ENCODE measurements around the gene TRPM3. TPM values are rescaled to one million over a fixed set of nuclear protein-coding genes. Genes with fewer than 3 reads are reported as not detected.

TRPM3 gene
- total and polyA plus RNA-seq, 2 donors (not counting 1 experiment from before 2014, with no cell fraction given), result not detected

DNA sequence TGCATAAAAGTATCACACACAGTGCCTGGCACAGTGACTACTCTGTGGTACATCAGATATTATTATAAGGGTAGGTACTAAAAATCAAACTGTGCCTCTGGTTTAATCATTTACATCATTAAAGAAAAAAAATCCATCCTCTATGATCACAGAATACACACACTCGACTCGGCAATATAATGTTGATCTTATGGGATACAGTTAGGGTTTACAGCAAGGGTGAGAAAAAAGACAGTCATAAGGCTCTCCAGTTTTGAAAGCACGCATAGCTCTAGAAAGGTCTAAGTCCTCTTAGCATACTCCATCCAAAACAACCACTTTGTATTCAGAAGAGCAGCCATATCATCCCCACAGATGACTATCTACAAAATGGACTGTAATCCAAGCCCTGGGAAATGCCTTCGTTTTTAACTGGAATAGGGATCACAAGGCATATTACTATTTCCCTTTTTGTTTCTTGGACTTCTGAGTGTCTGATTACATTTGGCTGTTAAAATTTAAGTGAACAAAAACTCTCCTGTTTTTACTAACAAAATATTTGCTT lies 26.6 kb downstream of the TRPM3 start:
- no peaks in the 10 kb centered on the region for H3K36me3 ChIP-seq (replicated peaks in 1 of 2; ENCODE audit: control extremely low read depth in 1 of 2, control insufficient read depth in 1 of 2, extremely low read depth in 1 of 2, insufficient read depth in 2 of 2, low read length in 1 of 2)
- Mint-ChIP-seq H3K4me3 (no peak overlapping the region), H3K4me1 (no peaks in the 10 kb centered on the region), H3K27ac (no peak overlapping the region), H3K9me3 (ENCODE audit: insufficient read depth) (no peaks in the 10 kb centered on the region), H3K27me3 (no peaks in the 10 kb centered on the region)
- ChIA-PET CTCF (no interaction called here), POLR2A (no interaction called here)
- H3K27ac ChIP-seq (ENCODE audit: low read length in 2 of 2), result no peak overlapping the region
- no peak overlapping the region for H3K4me3 ChIP-seq (ENCODE audit: control extremely low read depth in 1 of 5, extremely low read depth in 1 of 5, insufficient read depth in 1 of 5, low read depth in 2 of 5, low read length in 4 of 5)
- no peak for DNase-seq
- H3K9ac ChIP-seq (ENCODE audit: low read length), result no peak overlapping the region
- H3K27me3 ChIP-seq (replicated peaks in 1 of 4; ENCODE audit: control extremely low read depth in 1 of 4, control insufficient read depth in 3 of 4, insufficient read depth in 4 of 4, low read length in 3 of 4), result no peaks in the 10 kb centered on the region
- intact Hi-C loops (cut with micrococcal nuclease), result no loop called here
- ATAC-seq (ENCODE audit: low read depth), result no peak
- no peaks in the 10 kb centered on the region for H4K20me1 ChIP-seq (ENCODE audit: control insufficient read depth, insufficient read depth, low read length, poor library complexity, severe bottlenecking)
- no peak for TF ChIP-seq CTCF (IDR thresholded peaks at IDR 0.05)
- no peak for TF ChIP-seq EZH2 (IDR thresholded peaks at IDR 0.05; ENCODE audit: borderline replicate concordance, insufficient read depth, low read depth, low read length, poor library complexity, severe bottlenecking)
- H2AFZ ChIP-seq (ENCODE audit: insufficient read depth, low read depth, low read length, poor library complexity, severe bottlenecking), result no peak overlapping the region
- no peaks in the 10 kb centered on the region for H3K79me2 ChIP-seq (ENCODE audit: control insufficient read depth, insufficient read depth, low read length)
- no peaks in the 10 kb centered on the region for H3K4me1 ChIP-seq (ENCODE audit: control insufficient read depth in 2 of 2, insufficient read depth in 2 of 2, low read length in 2 of 2)
- no CpG with 5 or more reads among the region's 4 CpGs for WGBS (ENCODE audit: insufficient coverage)
- no peak overlapping the region for H3K4me2 ChIP-seq (replicated peaks; ENCODE audit: low read depth, low read length, poor library complexity, severe bottlenecking)
- no peaks in the 10 kb centered on the region for H3K9me3 ChIP-seq (ENCODE audit: control extremely low read depth in 1 of 3, control insufficient read depth in 2 of 3, insufficient read depth in 1 of 3, low read length in 2 of 3)

GRCh38 chr9:71090896-71091295 lies 30.5 kb downstream of the TRPM3 start:
- Histone ChIP-seq H2AFZ (ENCODE audit: insufficient read depth, low read depth, low read length, poor library complexity, severe bottlenecking) (no peak overlapping the region), H3K27ac (ENCODE audit: low read length in 2 of 2) (no peak overlapping the region)
- ATAC-seq (ENCODE audit: low read depth), result no peak

More at GRCh38 chr9:71090896-71091295, 30.5 kb downstream of the TRPM3 start:
- Histone ChIP-seq H4K20me1 (ENCODE audit: control insufficient read depth, insufficient read depth, low read length, poor library complexity, severe bottlenecking) (no peaks in the 10 kb centered on the region), H3K4me3 (ENCODE audit: control extremely low read depth in 1 of 5, extremely low read depth in 1 of 5, insufficient read depth in 1 of 5, low read depth in 2 of 5, low read length in 4 of 5) (no peak overlapping the region), H3K36me3 (replicated peaks in 1 of 2; ENCODE audit: control extremely low read depth in 1 of 2, control insufficient read depth in 1 of 2, extremely low read depth in 1 of 2, insufficient read depth in 2 of 2, low read length in 1 of 2) (no peaks in the 10 kb centered on the region), H3K4me2 (replicated peaks; ENCODE audit: low read depth, low read length, poor library complexity, severe bottlenecking) (no peak overlapping the region), H3K4me1 (ENCODE audit: control insufficient read depth in 2 of 2, insufficient read depth in 2 of 2, low read length in 2 of 2) (no peaks in the 10 kb centered on the region), H3K9me3 (ENCODE audit: control extremely low read depth in 1 of 3, control insufficient read depth in 2 of 3, insufficient read depth in 1 of 3, low read length in 2 of 3) (no peaks in the 10 kb centered on the region), H3K9ac (ENCODE audit: low read length) (no peak overlapping the region), H3K79me2 (ENCODE audit: control insufficient read depth, insufficient read depth, low read length) (no peaks in the 10 kb centered on the region), H3K27me3 (replicated peaks in 1 of 4; ENCODE audit: control extremely low read depth in 1 of 4, control insufficient read depth in 3 of 4, insufficient read depth in 4 of 4, low read length in 3 of 4) (no peaks in the 10 kb centered on the region)
- peaks cover 2% of the 10 kb centered on the region for H3K9me3 Mint-ChIP-seq (ENCODE audit: insufficient read depth)
- no peaks in the 10 kb centered on the region for H3K27me3 Mint-ChIP-seq
- no peak overlapping the region for H3K4me3 Mint-ChIP-seq
- no peak overlapping the region for H3K27ac Mint-ChIP-seq
- ChIA-PET POLR2A (no interaction called here), CTCF (no interaction called here)
- H3K4me1 Mint-ChIP-seq, result no peaks in the 10 kb centered on the region
- DNase-seq, result no peak
- no peak for TF ChIP-seq CTCF (IDR thresholded peaks at IDR 0.05)
- TF ChIP-seq EZH2 (IDR thresholded peaks at IDR 0.05; ENCODE audit: borderline replicate concordance, insufficient read depth, low read depth, low read length, poor library complexity, severe bottlenecking), result no peak
- intact Hi-C loops (cut with micrococcal nuclease), result no loop called here
